Measurements from ENCODE around the gene CHRNA7.

- TF ChIP-seq CTCF (IDR thresholded peaks at IDR 0.05) (no peak), POLR2A (IDR thresholded peaks at IDR 0.05) (no peak)
Measured at GRCh38 chr15:32132859-32133258, 102.5 kb downstream of the CHRNA7 start.

Data from breast epithelium (tissue), 3 donors.